Measurements from ENCODE around the gene FHOD1.

FHOD1 gene

GRCh38 chr16:67277294-67277998 lies 30.2 kb upstream of the FHOD1 start:
- DNase-seq (ENCODE audit: low read depth) = no peak
- no peak for TF ChIP-seq CTCF (IDR thresholded peaks at IDR 0.05; ENCODE audit: control insufficient read depth, extremely low read depth, insufficient read depth)
- no peak overlapping the region for H3K4me3 ChIP-seq (ENCODE audit: low read depth, low read length)

GRCh38 chr16:67275321-67275720 lies 28.0 kb upstream of the FHOD1 start:
- no peak overlapping the region for H3K4me3 ChIP-seq (ENCODE audit: low read depth, low read length)
- TF ChIP-seq CTCF (IDR thresholded peaks at IDR 0.05; ENCODE audit: control insufficient read depth, extremely low read depth, insufficient read depth) = no peak
- DNase-seq (ENCODE audit: low read depth) = no peak

- no peak overlapping the region for H3K4me3 ChIP-seq (ENCODE audit: low read depth, low read length)
- DNase-seq (ENCODE audit: low read depth) = no peak
- TF ChIP-seq CTCF (IDR thresholded peaks at IDR 0.05; ENCODE audit: control insufficient read depth, extremely low read depth, insufficient read depth) = no peak
These were observed 24.2 kb upstream of the FHOD1 start for GRCh38 chr16:67271446-67271845.

GRCh38 chr16:67270931-67271338 lies 23.7 kb upstream of the FHOD1 start:
- DNase-seq (ENCODE audit: low read depth) = no peak
- no peak for TF ChIP-seq CTCF (IDR thresholded peaks at IDR 0.05; ENCODE audit: control insufficient read depth, extremely low read depth, insufficient read depth)
- no peak overlapping the region for H3K4me3 ChIP-seq (ENCODE audit: low read depth, low read length)

- no peak for DNase-seq (ENCODE audit: low read depth)
- TF ChIP-seq CTCF (IDR thresholded peaks at IDR 0.05; ENCODE audit: control insufficient read depth, extremely low read depth, insufficient read depth) = no peak
These were observed 22.5 kb upstream of the FHOD1 start for GRCh38 chr16:67269766-67270165.

GRCh38 chr16:67268136-67268579 lies 20.9 kb upstream of the FHOD1 start:
- no peak overlapping the region for H3K4me3 ChIP-seq (ENCODE audit: low read depth, low read length)
- DNase-seq (ENCODE audit: low read depth) = no peak
- no peak for TF ChIP-seq CTCF (IDR thresholded peaks at IDR 0.05; ENCODE audit: control insufficient read depth, extremely low read depth, insufficient read depth)

More at GRCh38 chr16:67269766-67270165, 22.5 kb upstream of the FHOD1 start:
- no peak overlapping the region for H3K4me3 ChIP-seq (ENCODE audit: low read depth, low read length)

- H3K4me3 ChIP-seq (ENCODE audit: low read depth, low read length) = no peak overlapping the region
- DNase-seq (ENCODE audit: low read depth) = no peak
- no peak for TF ChIP-seq CTCF (IDR thresholded peaks at IDR 0.05; ENCODE audit: control insufficient read depth, extremely low read depth, insufficient read depth)
These were observed 18.6 kb upstream of the FHOD1 start for GRCh38 chr16:67265834-67266233.
